Measurements from ENCODE around the gene NHLRC2. TPM values are rescaled to one million over a fixed set of nuclear protein-coding genes. Genes with fewer than 3 reads are reported as not detected.

The NHLRC2 gene
- total RNA-seq, 1 donor from 2014 or later: 23.5 TPM

- H3K27me3 Mint-ChIP-seq (ENCODE audit: unreplicated experiment): no peaks in the 10 kb centered on the region
- no peaks in the 10 kb centered on the region for H3K4me1 Mint-ChIP-seq (ENCODE audit: low read depth, unreplicated experiment)
- no peaks in the 10 kb centered on the region for H3K36me3 Mint-ChIP-seq (ENCODE audit: unreplicated experiment)
- H3K9me3 Mint-ChIP-seq (ENCODE audit: unreplicated experiment): no peaks in the 10 kb centered on the region
- no peak for DNase-seq
- no peak for TF ChIP-seq CTCF (IDR thresholded peaks at IDR 0.05; ENCODE audit: partially characterized antibody, unreplicated experiment)
- H3K4me3 Mint-ChIP-seq (ENCODE audit: unreplicated experiment): no peak overlapping the region
- H3K27ac Mint-ChIP-seq (ENCODE audit: unreplicated experiment): no peak overlapping the region
Measured at GRCh38 chr10:113920875-113921274, 66.4 kb downstream of the NHLRC2 start.

GRCh38 chr10:113921561-113922370, 67.3 kb downstream of the NHLRC2 start:
- H3K4me3 Mint-ChIP-seq (ENCODE audit: unreplicated experiment): no peak overlapping the region
- H3K36me3 Mint-ChIP-seq (ENCODE audit: unreplicated experiment): no peaks in the 10 kb centered on the region
- DNase-seq: no peak
- no peaks in the 10 kb centered on the region for H3K4me1 Mint-ChIP-seq (ENCODE audit: low read depth, unreplicated experiment)
- H3K27me3 Mint-ChIP-seq (ENCODE audit: unreplicated experiment): no peaks in the 10 kb centered on the region
- no peaks in the 10 kb centered on the region for H3K9me3 Mint-ChIP-seq (ENCODE audit: unreplicated experiment)
- H3K27ac Mint-ChIP-seq (ENCODE audit: unreplicated experiment): no peak overlapping the region
- no peak for TF ChIP-seq CTCF (IDR thresholded peaks at IDR 0.05; ENCODE audit: partially characterized antibody, unreplicated experiment)

- H3K4me1 Mint-ChIP-seq (ENCODE audit: low read depth, unreplicated experiment): no peaks in the 10 kb centered on the region
- no peak overlapping the region for H3K27ac Mint-ChIP-seq (ENCODE audit: unreplicated experiment)
- no peak for TF ChIP-seq CTCF (IDR thresholded peaks at IDR 0.05; ENCODE audit: partially characterized antibody, unreplicated experiment)
- no peak for DNase-seq
- no peak overlapping the region for H3K4me3 Mint-ChIP-seq (ENCODE audit: unreplicated experiment)
- H3K9me3 Mint-ChIP-seq (ENCODE audit: unreplicated experiment): no peaks in the 10 kb centered on the region
- no peaks in the 10 kb centered on the region for H3K36me3 Mint-ChIP-seq (ENCODE audit: unreplicated experiment)
- H3K27me3 Mint-ChIP-seq (ENCODE audit: unreplicated experiment): no peaks in the 10 kb centered on the region
Measured at GRCh38 chr10:113922787-113923570, 68.5 kb downstream of the NHLRC2 start.

GRCh38 chr10:113924186-113924585, 69.7 kb downstream of the NHLRC2 start:
- TF ChIP-seq CTCF (IDR thresholded peaks at IDR 0.05; ENCODE audit: partially characterized antibody, unreplicated experiment): no peak
- H3K27ac Mint-ChIP-seq (ENCODE audit: unreplicated experiment): no peak overlapping the region
- H3K4me1 Mint-ChIP-seq (ENCODE audit: low read depth, unreplicated experiment): peaks cover under 1% of the 10 kb centered on the region
- H3K27me3 Mint-ChIP-seq (ENCODE audit: unreplicated experiment): no peaks in the 10 kb centered on the region
- no peaks in the 10 kb centered on the region for H3K9me3 Mint-ChIP-seq (ENCODE audit: unreplicated experiment)
- H3K36me3 Mint-ChIP-seq (ENCODE audit: unreplicated experiment): no peaks in the 10 kb centered on the region
- DNase-seq: no peak
- no peak overlapping the region for H3K4me3 Mint-ChIP-seq (ENCODE audit: unreplicated experiment)

- Mint-ChIP-seq H3K27ac (ENCODE audit: unreplicated experiment) (no peak overlapping the region), H3K9me3 (ENCODE audit: unreplicated experiment) (no peaks in the 10 kb centered on the region)
Measured at GRCh38 chr10:113924664-113925063, 70.2 kb downstream of the NHLRC2 start.

More at GRCh38 chr10:113924664-113925063, 70.2 kb downstream of the NHLRC2 start:
- DNase-seq: no peak
- H3K4me3 Mint-ChIP-seq (ENCODE audit: unreplicated experiment): no peak overlapping the region
- TF ChIP-seq CTCF (IDR thresholded peaks at IDR 0.05; ENCODE audit: partially characterized antibody, unreplicated experiment): no peak
- no peaks in the 10 kb centered on the region for H3K27me3 Mint-ChIP-seq (ENCODE audit: unreplicated experiment)
- no peaks in the 10 kb centered on the region for H3K36me3 Mint-ChIP-seq (ENCODE audit: unreplicated experiment)
- H3K4me1 Mint-ChIP-seq (ENCODE audit: low read depth, unreplicated experiment): peaks cover 3% of the 10 kb centered on the region
